KBM-7 (cell line): ENCODE measurements around the gene ACTN1.

Experiments used
- DNase-seq: peaks from one replicate; pipeline ENCODE4 v3.0.0-alpha.2; 2015
- in situ Hi-C: fragments of 300-500 bp; cut with MboI; formaldehyde crosslinking; loops from 2 replicates; pipeline ENCODE4 v1.14.3; 2020; ENCODE audit warnings: low sequenced_read_pairs, low pct_unique_long_range_greater_than_20kb, mixed read lengths

Gene ACTN1

DNA sequence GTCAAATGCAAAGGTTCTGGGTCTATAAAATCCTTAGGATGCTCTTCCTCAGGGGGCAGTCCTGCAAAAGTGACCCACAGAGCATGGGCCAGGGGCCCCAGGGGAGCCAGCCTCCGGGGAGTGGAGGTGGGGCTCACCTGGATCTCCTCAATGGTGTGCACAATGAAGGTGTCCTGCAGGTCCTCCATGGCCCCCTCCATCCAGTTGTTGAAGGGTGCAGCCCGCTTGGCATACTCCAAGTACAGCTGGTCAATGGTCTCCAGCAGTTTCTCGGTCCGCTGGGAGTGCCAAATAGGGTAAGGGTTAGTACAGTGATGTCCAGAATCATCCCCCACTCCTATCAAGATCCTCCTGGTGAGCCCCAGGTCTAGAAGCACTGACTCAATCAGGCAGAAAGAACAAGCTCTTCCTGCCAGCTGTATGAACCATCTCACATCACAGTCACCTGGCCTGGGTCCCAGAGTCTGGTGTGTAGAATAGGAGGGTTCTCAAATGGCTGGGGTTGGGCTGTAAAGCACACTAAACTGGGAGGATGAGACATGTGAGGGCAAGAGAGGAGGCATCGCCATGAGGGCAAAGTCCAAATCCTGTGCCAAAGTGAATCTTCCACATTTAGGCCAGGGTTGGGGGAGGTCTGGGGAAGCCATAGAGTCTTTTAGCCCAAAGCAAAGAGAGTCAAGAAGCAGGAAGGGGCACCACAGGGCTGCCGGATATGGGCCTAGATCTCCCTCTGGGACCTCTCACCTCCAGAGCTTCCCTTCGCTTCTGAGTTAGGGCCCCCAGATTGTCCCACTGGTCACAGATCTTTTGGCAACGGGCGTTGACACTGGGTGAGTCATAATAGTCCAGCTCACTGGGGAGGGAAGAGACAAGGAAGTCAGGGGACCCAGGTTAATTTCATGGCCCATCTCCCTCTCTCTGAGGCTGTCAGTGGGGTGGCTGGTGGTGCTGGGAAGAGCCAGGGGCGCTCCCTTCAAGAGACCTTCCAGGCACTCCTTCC, 94.8 kb downstream of the ACTN1 start:
- in situ Hi-C loops, result no loop called here
- no peak for DNase-seq

DNA sequence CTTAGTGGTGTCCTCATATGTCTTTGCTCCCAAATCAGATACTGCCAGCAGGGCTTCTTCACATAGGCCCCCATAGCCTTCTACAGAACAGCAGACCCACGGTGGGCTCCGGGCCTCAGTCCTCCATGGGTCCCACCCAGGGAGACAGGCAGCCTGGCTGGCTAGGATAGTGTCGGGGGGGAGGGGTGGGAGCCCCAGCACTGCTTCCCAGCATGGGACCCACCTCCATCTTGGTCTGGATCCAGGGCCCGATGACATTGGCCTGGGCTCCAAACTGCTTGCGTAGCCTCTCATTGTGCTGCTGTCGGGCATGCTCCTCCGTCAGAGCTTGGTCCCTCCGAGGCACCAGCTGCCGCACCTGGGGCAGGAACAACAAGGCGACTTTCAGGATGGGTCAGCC, 96.9 kb downstream of the ACTN1 start:
- in situ Hi-C loops, result no loop called here
- no peak for DNase-seq

DNA sequence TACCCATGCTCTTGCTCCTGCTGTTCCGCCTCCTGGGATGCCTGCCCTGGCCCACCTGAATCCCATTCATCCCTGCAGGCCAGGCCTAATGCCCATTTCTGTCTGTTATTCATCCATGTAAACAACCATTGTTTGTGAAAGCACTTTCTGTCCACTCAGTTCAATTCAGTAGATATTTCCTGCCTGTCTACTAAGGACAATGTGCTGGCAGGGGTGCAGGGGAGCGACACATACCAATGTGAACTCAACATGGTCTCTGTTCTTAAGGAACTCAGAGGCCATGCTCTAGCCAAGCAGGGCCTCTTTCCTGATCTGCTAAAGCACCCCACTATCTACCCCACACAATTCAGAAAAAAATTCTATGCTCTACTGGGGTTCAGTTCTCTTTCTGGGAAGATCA, 97.7 kb downstream of the ACTN1 start:
- in situ Hi-C loops, result no loop called here

DNA sequence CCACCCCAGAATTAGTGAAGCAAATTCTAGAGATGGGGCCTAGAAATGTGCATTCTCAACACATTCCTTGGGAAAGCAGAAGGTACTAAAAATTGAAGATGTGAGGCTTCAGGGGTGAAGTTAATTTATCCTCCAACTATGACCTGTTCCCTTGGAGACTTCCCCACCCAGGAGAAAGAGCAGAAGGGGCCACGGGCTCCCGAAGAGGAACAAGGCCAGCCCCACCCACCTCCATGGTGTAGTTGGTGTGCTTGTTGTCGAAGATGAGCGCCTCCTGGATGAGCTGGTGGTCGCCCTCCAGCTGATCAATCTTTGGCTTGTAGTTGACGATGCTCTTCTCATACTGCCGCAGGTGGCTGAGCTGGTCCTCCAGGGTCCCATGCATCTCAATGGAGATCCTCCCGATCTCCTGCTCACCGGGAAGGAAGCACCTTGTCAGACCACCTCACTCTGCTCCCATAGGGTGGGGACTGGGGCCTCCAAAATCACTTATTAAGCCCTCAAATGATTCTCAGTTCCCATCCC, 98.5 kb downstream of the ACTN1 start:
- no peak for DNase-seq
- in situ Hi-C loops, result no loop called here

More for the DNA sequence above, 97.7 kb downstream of the ACTN1 start:
- DNase-seq, result no peak

DNA sequence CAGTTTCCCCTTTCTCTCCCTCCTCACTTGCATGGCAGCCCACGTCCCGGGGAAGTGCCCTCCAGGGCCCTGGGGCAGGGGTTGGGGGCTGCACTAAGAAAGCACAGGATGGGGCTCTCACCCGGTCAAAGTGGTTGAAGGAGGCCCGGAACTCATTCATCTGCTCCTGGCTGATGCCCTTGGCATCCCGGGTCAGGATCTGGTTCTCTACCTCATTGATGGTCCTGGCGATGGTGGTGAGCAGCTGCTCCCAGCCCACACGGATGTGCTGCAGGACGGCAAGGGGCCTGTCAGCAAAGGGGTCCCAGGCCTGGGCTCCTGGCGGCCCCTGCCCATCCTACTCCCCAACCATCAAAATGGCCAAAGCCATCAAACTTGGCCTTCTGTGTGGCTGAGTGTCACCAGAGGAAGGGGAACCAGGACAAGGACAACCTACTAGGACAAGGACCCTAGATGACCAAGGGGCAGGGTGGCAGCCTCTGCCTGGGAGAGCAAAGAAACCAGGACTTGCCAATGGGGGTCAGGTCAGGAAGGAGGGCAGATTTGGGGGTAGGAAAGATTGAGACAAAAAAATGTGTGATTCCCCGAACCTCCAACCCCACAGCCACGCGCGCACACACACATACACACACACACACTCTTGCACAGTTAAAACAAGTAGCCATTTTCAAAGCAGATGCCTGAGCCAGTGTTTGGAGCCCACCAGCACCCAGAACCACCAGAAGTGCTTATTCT, 99.1 kb downstream of the ACTN1 start:
- in situ Hi-C loops, result no loop called here
- no peak for DNase-seq

DNA sequence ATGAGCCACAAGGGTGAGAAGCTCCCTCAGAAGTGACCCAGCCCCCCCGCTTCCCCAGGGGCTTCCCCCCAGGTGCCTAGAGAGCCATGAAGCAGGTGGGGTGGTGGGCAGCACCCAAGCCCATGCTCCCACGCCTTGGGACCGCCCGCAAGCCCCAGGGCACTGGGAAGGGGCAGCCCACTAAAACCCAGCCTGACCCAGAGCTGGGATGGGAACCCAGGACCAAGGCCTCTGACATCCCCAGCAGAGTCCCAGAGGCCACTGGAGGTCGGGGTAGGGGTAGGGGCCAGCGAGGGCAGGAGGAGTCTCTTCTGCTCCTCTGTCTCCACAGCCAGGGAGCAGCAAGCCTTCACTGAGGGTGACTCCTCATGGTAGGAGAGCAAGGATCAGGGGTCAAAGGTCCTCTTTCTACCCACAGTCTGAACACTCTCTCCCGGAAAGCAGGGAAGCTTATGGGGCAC, 99.8 kb downstream of the ACTN1 start:
- in situ Hi-C loops, result no loop called here

DNA sequence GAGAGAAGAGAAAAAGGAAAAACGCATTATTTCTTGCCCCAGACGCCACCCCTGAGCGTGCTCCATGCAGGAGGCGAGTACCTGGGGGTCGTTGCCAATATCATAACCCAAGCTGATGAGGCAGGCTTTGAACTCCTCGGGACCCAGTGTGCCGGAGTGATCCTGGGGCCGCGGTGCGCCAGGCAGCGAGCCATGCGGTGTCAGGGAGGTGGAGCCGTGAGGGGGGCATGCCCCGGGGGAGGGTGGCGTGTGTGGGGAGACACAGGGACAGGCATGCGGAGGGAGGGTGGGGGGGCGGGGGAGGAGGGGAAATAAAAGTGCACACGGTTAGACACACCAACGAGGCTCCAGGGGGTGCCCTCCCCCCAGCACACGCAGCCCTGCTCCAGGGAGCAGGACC, 100.2 kb downstream of the ACTN1 start:
- DNase-seq, result no peak
- in situ Hi-C loops, result no loop called here

More for the DNA sequence above, 99.8 kb downstream of the ACTN1 start:
- DNase-seq, result no peak

DNA sequence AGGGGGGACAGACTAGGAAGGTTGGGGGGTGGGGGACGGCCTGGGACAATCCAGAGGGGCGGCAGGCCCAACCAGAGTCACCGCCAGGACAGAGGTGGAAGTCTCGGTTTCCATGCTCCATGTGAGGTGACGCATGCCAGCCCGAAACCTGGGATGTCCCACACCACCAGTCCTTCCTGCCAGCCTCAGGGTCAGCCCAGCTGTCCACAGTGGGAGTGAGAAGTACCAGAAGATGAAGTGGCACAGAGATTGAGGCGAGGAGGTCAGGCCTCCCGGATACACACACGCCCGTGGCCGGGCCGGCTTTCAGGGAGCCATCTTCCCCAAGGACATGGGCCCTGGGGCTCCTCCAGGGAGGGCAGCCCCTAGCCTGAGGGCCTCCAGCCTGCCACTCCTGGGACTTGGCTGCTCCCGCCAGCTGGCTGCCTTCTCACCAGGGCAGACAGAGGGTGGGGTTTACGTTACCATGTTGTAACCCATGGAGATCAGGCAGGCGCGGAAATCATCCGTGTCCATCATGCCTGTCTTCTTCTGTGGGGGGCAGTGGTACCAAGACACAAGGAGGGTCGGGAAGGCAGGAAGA, 101.0 kb downstream of the ACTN1 start:
- in situ Hi-C loops, result no loop called here
- DNase-seq, result no peak

DNA sequence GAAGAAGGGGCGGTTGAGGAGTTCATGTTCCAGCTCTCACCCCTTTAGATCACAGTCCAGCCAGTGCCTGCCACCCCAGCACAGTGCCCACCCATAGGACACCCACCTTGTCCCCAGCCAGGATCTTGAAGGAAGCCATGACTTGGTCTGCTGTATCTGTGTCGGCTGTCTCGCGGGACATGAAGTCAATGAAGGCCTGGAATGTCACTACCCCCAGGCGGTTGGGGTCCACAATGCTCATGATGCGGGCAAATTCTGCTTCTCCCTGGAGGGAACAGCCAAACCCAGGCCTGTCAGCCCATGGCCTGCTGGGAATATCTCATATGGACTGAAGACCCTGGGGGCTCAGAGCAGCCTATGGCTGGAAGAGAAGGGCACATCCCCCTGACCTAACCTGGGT, 102.1 kb downstream of the ACTN1 start:
- in situ Hi-C loops, result no loop called here
- no peak for DNase-seq

DNA sequence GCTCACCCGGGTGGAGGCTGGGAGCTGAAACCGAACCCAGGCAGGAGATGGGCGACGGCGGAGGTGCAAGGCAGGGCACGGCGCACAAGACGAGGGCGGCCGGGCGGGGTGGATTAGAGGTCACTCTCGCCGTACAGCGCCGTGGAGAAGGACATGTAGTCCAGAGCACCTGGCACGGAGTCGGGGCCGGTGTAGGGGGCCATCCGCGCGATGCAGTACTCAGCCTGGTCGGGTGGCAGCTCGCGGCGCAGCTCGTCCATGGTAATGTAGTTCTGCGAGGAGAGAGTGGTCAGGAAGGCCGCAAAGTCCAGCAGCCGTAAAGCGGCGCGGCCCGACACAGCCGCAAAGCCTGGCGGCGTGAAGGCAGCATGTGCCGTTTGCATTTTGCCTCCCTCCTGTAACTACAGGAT, 104.4 kb downstream of the ACTN1 start:
- in situ Hi-C loops, result no loop called here
- DNase-seq, result no peak

DNA sequence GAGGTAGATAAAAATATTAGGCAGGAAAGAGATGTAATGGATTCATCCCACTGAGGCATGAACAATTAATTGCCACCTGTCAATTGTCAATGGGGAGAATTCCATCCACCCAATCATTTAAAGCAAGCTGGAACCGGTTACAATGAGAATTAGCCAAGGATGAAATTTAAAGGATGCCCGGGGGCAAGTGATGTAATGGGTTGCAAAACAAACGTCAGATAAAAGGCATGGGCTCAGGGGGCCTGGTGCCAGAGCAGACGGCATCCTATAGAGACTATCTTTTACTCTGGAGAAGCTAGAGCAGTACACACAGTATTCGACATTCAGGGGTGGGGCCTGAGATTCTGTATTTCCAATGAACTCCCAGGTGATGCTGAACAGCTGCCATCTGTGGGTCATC, 105.7 kb downstream of the ACTN1 start:
- no peak for DNase-seq
- in situ Hi-C loops, result no loop called here

DNA sequence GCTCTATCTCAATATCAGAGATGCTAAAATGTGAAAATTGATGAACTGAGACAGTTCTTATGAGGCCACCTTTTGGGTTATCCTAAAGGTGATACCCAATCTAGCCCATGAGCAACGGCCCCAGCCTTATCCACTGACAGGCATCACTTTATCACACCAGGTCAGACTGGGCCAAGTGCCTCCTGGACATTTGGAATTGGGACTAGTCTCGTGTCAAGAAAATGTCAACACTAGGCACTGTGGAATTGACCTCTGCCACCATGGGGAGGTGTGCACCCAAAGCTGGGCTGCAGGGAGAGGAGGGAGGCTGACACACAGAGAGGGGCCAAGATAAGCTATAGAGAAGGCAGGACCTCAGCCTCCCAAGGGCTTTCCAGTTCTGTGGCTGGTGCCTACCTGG, 107.7 kb downstream of the ACTN1 start:
- DNase-seq, result no peak
- in situ Hi-C loops, result no loop called here

DNA sequence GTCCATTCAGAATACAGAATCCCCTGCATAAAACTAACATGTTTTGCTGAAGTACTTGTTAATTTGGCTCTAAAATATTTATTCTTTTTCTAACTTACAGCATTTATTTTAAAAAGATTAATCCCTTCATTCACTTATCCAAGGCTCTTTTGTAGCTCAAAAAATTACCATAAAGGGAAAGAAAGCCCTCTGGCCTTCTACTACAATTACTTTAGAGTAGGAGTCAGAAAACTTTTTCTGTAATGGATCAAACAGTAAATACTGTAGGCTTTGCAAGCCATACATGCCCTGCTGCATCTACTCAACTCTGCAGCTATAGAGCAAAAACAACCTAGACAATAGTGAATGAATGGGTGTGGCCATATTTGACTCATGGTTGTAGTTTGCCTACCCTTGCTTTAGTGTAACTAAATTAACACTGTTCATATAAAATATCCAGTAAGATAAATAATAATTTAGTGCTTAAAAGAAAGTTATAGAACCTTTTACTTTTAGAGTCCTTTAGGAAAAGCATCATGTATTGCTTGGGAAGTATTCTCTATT, 112.0 kb downstream of the ACTN1 start:
- in situ Hi-C loops, result no loop called here
- DNase-seq, result no peak

DNA sequence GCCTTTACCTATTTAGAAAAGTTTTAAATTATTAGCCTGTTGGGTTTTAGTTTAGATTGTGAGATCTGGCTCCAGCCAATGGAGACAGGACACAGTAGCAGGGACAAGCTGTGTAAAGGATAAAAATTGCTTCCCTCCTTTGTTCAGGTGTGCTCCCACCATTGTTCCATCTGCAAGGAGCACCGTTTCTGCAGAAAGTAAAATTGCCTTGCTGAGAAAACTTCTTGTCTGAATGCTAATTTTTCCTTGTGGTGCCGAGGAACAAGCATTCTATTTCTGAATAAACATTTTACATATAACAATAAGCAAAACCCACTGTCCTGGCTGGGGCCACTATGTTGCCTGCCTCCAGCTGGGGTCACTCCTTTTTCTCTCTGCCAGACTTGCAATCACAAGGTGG, 113.6 kb downstream of the ACTN1 start:
- in situ Hi-C loops, result no loop called here
- DNase-seq, result no peak

DNA sequence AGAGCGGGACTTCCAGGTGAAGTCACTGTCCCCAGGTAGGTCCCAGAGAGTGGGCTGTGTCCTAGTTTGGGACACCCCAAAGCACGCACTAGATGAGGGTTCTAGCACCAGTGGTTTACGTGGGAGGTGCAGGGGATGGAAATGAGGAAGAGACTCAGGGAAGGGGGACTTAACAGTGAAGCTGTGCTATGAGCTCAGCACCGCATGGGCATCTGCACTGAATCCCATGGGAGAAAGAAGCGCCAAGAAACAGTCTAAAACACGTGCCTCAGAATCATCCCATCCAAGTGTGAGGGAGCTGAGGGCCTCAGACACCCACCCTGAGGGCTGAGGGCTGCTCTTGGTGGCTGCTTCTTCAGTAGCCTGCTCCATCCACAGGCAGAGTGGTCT, 114.7 kb downstream of the ACTN1 start:
- DNase-seq, result no peak
- in situ Hi-C loops, result no loop called here

DNA sequence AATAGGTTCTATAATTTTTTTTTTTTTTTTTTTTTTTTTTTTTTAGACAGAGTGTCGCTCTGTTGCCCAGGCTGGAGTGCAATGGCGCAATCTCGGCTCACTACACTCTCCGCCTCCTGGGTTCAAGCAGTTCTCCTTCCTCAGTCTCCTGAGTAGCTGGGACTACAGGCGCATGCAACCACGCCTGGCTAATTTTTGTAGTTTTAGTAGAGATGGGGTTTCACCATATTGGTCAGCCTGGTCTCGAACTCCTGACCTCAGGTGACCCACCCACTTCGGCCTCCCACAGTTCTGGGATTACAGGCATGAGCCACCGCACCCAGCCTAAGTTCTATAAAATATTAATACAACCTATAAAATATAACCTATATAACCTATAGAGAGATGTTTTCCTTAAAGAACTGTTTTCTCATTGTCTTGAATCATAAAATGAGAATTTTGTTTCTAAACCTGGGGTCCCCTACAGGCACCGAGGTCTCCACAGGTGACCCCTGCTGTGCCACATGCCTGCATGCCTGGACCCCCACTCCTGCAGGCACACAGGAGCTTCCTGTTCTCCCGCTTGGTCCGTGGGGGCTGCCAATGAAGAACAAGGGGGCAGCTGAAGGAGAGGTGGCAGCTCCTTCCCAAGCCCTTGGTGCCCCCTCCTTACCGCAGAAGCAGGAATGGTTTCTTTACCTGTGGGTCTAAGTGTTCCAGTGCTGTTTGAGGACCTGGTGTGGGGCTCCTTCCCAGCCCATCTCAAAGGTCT, 115.3 kb downstream of the ACTN1 start:
- DNase-seq, result no peak
- in situ Hi-C loops, result no loop called here

DNA sequence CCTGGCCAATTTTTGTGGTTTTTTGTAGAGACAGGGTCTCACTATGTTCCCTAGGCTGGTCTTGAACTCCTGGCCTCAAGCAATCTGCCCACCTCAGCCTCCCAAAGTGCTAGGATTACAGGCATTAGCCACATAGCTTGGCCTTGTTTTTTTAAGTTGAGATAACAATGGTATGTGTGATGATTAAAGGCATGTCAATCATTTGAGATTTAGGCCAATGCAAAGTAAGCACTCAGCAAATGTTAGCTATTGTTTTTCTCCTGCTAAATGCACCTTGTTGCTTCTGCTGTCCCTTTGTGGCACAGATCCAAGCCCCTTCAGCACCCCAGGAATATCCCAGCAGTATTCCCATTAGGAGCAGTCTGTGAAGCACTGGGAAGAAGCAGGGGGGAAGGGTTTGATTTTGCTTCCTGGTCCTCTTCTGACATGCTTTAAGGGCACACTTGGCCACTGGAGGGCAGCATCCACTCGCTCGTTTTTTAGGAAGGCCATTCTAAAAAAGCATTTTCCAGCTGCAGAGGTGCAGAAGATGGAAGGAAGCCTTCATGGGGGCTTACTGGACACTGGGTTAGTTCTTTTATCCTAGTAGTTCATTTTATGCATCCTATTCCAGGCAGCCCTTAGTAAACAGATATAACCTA, 116.0 kb downstream of the ACTN1 start:
- peak; percentile 88 for DNase-seq
- in situ Hi-C loops, result no loop called here

DNA sequence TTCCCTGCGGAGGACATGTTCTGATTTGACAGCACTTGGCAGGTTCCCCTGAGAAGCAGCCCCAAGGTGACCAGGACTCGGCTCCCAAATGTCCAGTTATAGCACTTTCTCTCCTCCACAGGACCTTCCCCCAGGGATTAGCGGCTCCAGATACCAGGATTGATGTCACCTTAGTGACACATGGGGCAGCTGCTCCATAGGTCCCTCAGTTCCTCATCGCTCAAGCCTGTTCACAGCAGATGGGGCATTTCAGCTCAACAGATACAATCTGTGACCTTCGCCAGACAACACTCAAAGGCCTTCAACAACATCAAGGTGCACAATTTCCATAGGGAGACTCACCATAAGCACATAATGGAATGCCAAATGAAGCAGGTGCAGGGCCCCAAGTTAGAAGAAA, 118.3 kb downstream of the ACTN1 start:
- no peak for DNase-seq
- in situ Hi-C loops, result no loop called here
